CD14-positive monocyte (primary cell): ENCODE measurements around the gene YIPF3. TPM values are rescaled to one million over a fixed set of nuclear protein-coding genes. Genes with fewer than 3 reads are reported as not detected.

Experiments
- DNase-seq, 3 donors: peaks; one replicate each; pipeline ENCODE4 v3.0.0-alpha.2; 2011 to 2022
- H2AFZ ChIP-seq: 2 replicates; pipeline ENCODE4 v1.6.0; 2012; ENCODE audit warnings: mild to moderate bottlenecking, low read depth, low read length, inconsistent platforms; ENCODE audit not compliant: insufficient read depth, poor library complexity, severe bottlenecking
- H3K27ac ChIP-seq, 2 donors: 1 replicate in 1 of 2; 2 replicates in 1 of 2; pipeline ENCODE4 v1.5.1; 2012 to 2013; ENCODE audit warnings: low read length in 2 of 2, control low read depth in 1 of 2, inconsistent platforms in 1 of 2, low read depth in 1 of 2, mild to moderate bottlenecking in 1 of 2
- H3K27me3 ChIP-seq, 2 donors: one replicate each; pipeline versions ENCODE4 v1.6.0 to v1.6.1; 2011 to 2013; ENCODE audit warnings: low read length in 2 of 2; ENCODE audit not compliant: control insufficient read depth in 2 of 2, insufficient read depth in 2 of 2
- H3K36me3 ChIP-seq, 2 donors: replicated peaks in 1 of 2; 1 replicate in 1 of 2; 2 replicates in 1 of 2; pipeline versions ENCODE4 v1.5.1 to v1.6.1; 2012 to 2013; ENCODE audit warnings: low read length in 2 of 2, control low read depth in 1 of 2, inconsistent platforms in 1 of 2, mild to moderate bottlenecking in 1 of 2; ENCODE audit not compliant: insufficient read depth in 2 of 2, control insufficient read depth in 1 of 2
- H3K4me1 ChIP-seq, 2 donors: 1 replicate in 1 of 2; 2 replicates in 1 of 2; pipeline versions ENCODE4 v1.5.1 to v1.6.1; 2012 to 2013; ENCODE audit warnings: low read length in 2 of 2, control low read depth in 1 of 2, inconsistent platforms in 1 of 2, mild to moderate bottlenecking in 1 of 2, moderate library complexity in 1 of 2; ENCODE audit not compliant: insufficient read depth in 2 of 2, control insufficient read depth in 1 of 2
- H3K4me2 ChIP-seq: replicated peaks from 2 replicates; pipeline ENCODE3; 2012; ENCODE audit warnings: low read length, moderate library complexity, mild to moderate bottlenecking; ENCODE audit not compliant: poor library complexity, severe bottlenecking; ENCODE audit errors: extremely low read depth
- H3K4me3 ChIP-seq, 3 experiments: fragments of 200-600 bp in 1 of 3; sonication (generic) in 1 of 3; replicated peaks in 1 of 3; 1 replicate in 2 of 3; 2 replicates in 1 of 3; pipeline ENCODE4 v1.5.1; 2011 to 2013; ENCODE audit warnings: low read length in 3 of 3, mild to moderate bottlenecking in 3 of 3, control low read depth in 2 of 3, low read depth in 2 of 3, inconsistent platforms in 1 of 3, moderate library complexity in 1 of 3
- H3K79me2 ChIP-seq: 2 replicates; pipeline ENCODE4 v1.6.0; 2012; ENCODE audit warnings: mild to moderate bottlenecking, control low read depth, inconsistent platforms, low read length, moderate library complexity; ENCODE audit not compliant: insufficient read depth
- H3K9ac ChIP-seq: 2 replicates; pipeline ENCODE4 v1.6.0; 2017; ENCODE audit warnings: low read length, mild to moderate bottlenecking; ENCODE audit not compliant: insufficient read depth, poor library complexity, severe bottlenecking
- H3K9me3 ChIP-seq, 2 donors: replicated peaks in 1 of 2; 1 replicate in 1 of 2; 2 replicates in 1 of 2; pipeline versions ENCODE4 v1.5.1 to v1.6.1; 2012 to 2013; ENCODE audit warnings: low read length in 2 of 2, control low read depth in 1 of 2; ENCODE audit not compliant: control insufficient read depth in 1 of 2, insufficient read depth in 1 of 2
- H4K20me1 ChIP-seq: 2 replicates; pipeline ENCODE4 v1.6.0; 2012; ENCODE audit warnings: mild to moderate bottlenecking, low read length, control low read depth, moderate library complexity; ENCODE audit not compliant: insufficient read depth
- H3K27ac Mint-ChIP-seq, 7 donors: one replicate each; pipeline ENCODE4 v1.8.0; 2020; ENCODE audit warnings: mild to moderate bottlenecking in 7 of 7, mixed read lengths in 7 of 7, moderate library complexity in 6 of 7, inconsistent platforms in 2 of 7
- H3K27me3 Mint-ChIP-seq, 3 donors: one replicate each; pipeline ENCODE4 v1.8.0; 2021 to 2022; ENCODE audit warnings: low read depth in 3 of 3, mild to moderate bottlenecking in 3 of 3, mixed read lengths in 3 of 3, moderate library complexity in 3 of 3, inconsistent platforms in 1 of 3
- H3K36me3 Mint-ChIP-seq, 2 donors: one replicate each; pipeline ENCODE4 v1.8.0; 2020; ENCODE audit warnings: mixed read lengths in 2 of 2, inconsistent platforms in 1 of 2, mild to moderate bottlenecking in 1 of 2
- H3K4me1 Mint-ChIP-seq: one replicate; pipeline ENCODE4 v1.8.0; 2020; ENCODE audit warnings: mild to moderate bottlenecking, mixed read lengths
- H3K4me3 Mint-ChIP-seq, 2 donors: one replicate each; pipeline ENCODE4 v1.8.0; 2020; ENCODE audit warnings: mild to moderate bottlenecking in 2 of 2, mixed read lengths in 2 of 2, moderate library complexity in 1 of 2
- H3K9me3 Mint-ChIP-seq, 7 donors: one replicate each; pipeline ENCODE4 v1.8.0; 2020 to 2022; ENCODE audit warnings: mixed read lengths in 7 of 7, mild to moderate bottlenecking in 6 of 7, moderate library complexity in 6 of 7, inconsistent platforms in 2 of 7
- CTCF ChIP-seq: fragments of 200-600 bp; IDR thresholded peaks from one replicate; pipeline ENCODE4 v1.8.0; 2022; ENCODE audit warnings: antibody characterized with exemption, mild to moderate bottlenecking
- WGBS: methylation state at CpG from one replicate; pipeline ENCODE4 v1.1.5; 2013; ENCODE audit warnings: missing lambda C conversion rate; ENCODE audit not compliant: insufficient coverage; 5-methylcytosine and 5-hydroxymethylcytosine counted together
- intact Hi-C, 2 donors: fragments of 100-400 bp; cut with micrococcal nuclease; formaldehyde crosslinking; loops; one replicate each; pipeline versions ENCODE4 v1.15.0 to v1.15.1; 2023
- polyA plus RNA-seq, 3 donors: library from polyadenylated mRNA; depleted of rRNA in 1 of 3; unstranded in 2 of 3; stranded (reverse) in 1 of 3; fragments of 300-500 nt in 2 of 3; fragments of >200 nt in 1 of 3; fragmentation: Illumina TruSeq in 2 of 3; gene quantifications; 1 replicate in 2 of 3; 2 replicates in 1 of 3; pipeline ENCODE4 v1.2.3, GENCODE V29; 2012 to 2021

Gene YIPF3
- polyA plus RNA-seq, 3 donors = 112 to 126 (median 123) TPM

GRCh38 chr6:43503443-43503842 lies 13.3 kb downstream of the YIPF3 start:
- Histone ChIP-seq H3K4me1 (peaks cover 3 to 4% of the 10 kb centered on the region in 2 donors), H2AFZ (no peak overlapping the region), H3K27ac (no peak overlapping the region), H3K4me2 (no peak overlapping the region), H4K20me1 (peaks cover 5% of the 10 kb centered on the region), H3K36me3 (peaks cover 67 to 79% of the 10 kb centered on the region in 2 donors), H3K27me3 (peaks cover under 1 to 16% of the 10 kb centered on the region in 2 donors), H3K79me2 (no peaks in the 10 kb centered on the region), H3K4me3 (no peak overlapping the region), H3K9me3 (no peaks in the 10 kb centered on the region), H3K9ac (no peak overlapping the region)
- no peak for DNase-seq
- Mint-ChIP-seq H3K9me3 (peaks cover 0 to 5% (median 0%) of the 10 kb centered on the region in 7 donors), H3K4me1 (peaks cover 6% of the 10 kb centered on the region), H3K36me3 (peaks cover 69 to 75% of the 10 kb centered on the region in 2 donors), H3K27ac (peak overlapping the region in 1 of 7 donors; percentile 62), H3K27me3 (peaks cover 10 to 13% (median 11%) of the 10 kb centered on the region in 3 donors), H3K4me3 (no peak overlapping the region)
- intact Hi-C loops = loop anchor here in 1 of 2 donors (10.0 kb wide), 1 partner anchor 149 kb away; no protein-coding TSS in a partner anchor
- no peak for TF ChIP-seq CTCF
- WGBS = 97% methylated on average over 8 of the region's 8 CpGs

GRCh38 chr6:43502666-43503065 lies 14.1 kb downstream of the YIPF3 start:
- no peak overlapping the region for H3K27ac ChIP-seq
- Mint-ChIP-seq H3K4me3 (no peak overlapping the region), H3K36me3 (peaks cover 73 to 83% of the 10 kb centered on the region in 2 donors), H3K9me3 (peaks cover 0 to 2% (median 0%) of the 10 kb centered on the region in 7 donors), H3K4me1 (peaks cover 3% of the 10 kb centered on the region), H3K27me3 (peaks cover 3 to 5% (median 4%) of the 10 kb centered on the region in 3 donors), H3K27ac (no peak overlapping the region)
- peaks cover 0 to 9% of the 10 kb centered on the region in 2 donors for H3K27me3 ChIP-seq
- intact Hi-C loops = loop anchor here in 1 of 2 donors (10.0 kb wide), 1 partner anchor 148 kb away; no protein-coding TSS in a partner anchor
- H3K4me1 ChIP-seq = peaks cover 3 to 4% of the 10 kb centered on the region in 2 donors
- WGBS = 96% methylated on average over 2 of the region's 4 CpGs
- no peak overlapping the region for H2AFZ ChIP-seq
- TF ChIP-seq CTCF = no peak
- no peak overlapping the region for H3K9ac ChIP-seq
- H4K20me1 ChIP-seq = peaks cover 5% of the 10 kb centered on the region
- peaks cover 75 to 87% of the 10 kb centered on the region in 2 donors for H3K36me3 ChIP-seq
- H3K9me3 ChIP-seq = no peaks in the 10 kb centered on the region
- no peak overlapping the region for H3K4me3 ChIP-seq
- DNase-seq = no peak
- no peak overlapping the region for H3K4me2 ChIP-seq
- no peaks in the 10 kb centered on the region for H3K79me2 ChIP-seq
